A549 treated with GW870086 at 1 μM for 4 hours (cell line): ENCODE data around the gene LGALS3. TPM values are rescaled to one million over a fixed set of nuclear protein-coding genes. Genes with fewer than 3 reads are reported as not detected.

Source experiments
- total RNA-seq: library from RNA; stranded (reverse); fragments of 200-300 nt; extraction: Qiagen RNA extraction; gene quantifications from 5 replicates; pipeline ENCODE4 v1.2.3, GENCODE V29; 2022; ENCODE audit warnings: low read depth

LGALS3 gene
- 166 to 192 TPM (median 170 TPM) in 5 replicates for total RNA-seq

GRCh38 chr14:55129086-55129427 is at the start of gene LGALS3:
Gene LGALS3 (plus strand): TSS chr14:55129252. CDS start chr14:55137374, 8,122 bp downstream.

GRCh38 chr14:55191203-55192053 is 62.4 kb downstream of the LGALS3 start, which contains the start of gene DLGAP5:
Gene DLGAP5 (minus strand): TSS chr14:55191585. CDS start chr14:55189179, 2,406 bp downstream.

Other genes starting within 250 kb of the LGALS3 start
- gene GCH1, start 226.4 kb upstream of the LGALS3 start, total RNA-seq: 2.7 to 4.5 TPM (median 3.9 TPM) in 5 replicates
- gene WDHD1, start 102.2 kb upstream of the LGALS3 start, total RNA-seq: 9.2 to 13.7 TPM (median 11.0 TPM) in 5 replicates
- gene SOCS4, start 102.0 kb upstream of the LGALS3 start, total RNA-seq: 7.4 to 10.3 TPM (median 9.4 TPM) in 5 replicates
- 95.9 to 110 TPM (median 105 TPM) in 5 replicates for gene MAPK1IP1L, start 77.6 kb upstream of the LGALS3 start, total RNA-seq
- gene DLGAP5, start 62.3 kb downstream of the LGALS3 start, total RNA-seq: 24.6 to 38.0 TPM (median 31.4 TPM) in 5 replicates
- gene FBXO34, start 142.2 kb downstream of the LGALS3 start, total RNA-seq: 10.9 to 15.9 TPM (median 15.0 TPM) in 5 replicates